NCI-H146 treated with DMSO at 0.1 percent for 48 hours (cell line): ENCODE measurements around the gene PRKCE.

Source experiments
- DNase-seq: peaks from one replicate; lab custom pipeline; 2025; ENCODE audit not compliant: unreplicated experiment; lab: John Stamatoyannopoulos, UW

The PRKCE gene

DNA sequence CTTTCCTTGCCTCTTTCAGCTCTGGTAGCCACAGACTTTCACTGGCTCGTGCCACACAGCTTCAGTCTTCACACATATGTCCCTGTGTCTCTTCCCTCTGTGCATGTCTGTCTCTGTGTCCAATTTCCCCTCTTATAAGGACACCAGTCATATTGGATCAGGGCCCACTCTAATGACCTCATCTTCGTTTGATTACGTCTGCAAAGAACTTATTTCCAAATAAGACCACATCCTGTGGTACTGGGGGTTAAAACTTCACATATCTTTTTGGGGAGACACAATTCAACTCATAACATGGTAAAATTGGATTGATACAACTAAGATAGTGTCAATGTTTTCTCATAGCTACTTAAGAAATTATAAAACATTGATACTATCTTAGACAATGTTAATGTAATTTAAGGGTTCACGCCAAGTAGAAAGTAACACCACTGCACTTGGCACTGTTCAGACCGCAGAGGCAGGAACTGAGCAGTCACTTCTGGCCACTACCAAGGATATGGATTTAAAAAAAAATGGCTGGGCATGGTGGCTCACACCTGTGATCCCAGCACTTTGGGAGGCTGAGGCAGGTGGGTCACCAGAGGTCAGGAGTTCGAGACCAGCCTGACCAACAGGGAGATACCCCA lies 526.1 kb downstream of the PRKCE start:
- no peak for DNase-seq

- no peak for DNase-seq
Measured at GRCh38 chr2:46179037-46179621, 527.7 kb downstream of the PRKCE start.

DNA sequence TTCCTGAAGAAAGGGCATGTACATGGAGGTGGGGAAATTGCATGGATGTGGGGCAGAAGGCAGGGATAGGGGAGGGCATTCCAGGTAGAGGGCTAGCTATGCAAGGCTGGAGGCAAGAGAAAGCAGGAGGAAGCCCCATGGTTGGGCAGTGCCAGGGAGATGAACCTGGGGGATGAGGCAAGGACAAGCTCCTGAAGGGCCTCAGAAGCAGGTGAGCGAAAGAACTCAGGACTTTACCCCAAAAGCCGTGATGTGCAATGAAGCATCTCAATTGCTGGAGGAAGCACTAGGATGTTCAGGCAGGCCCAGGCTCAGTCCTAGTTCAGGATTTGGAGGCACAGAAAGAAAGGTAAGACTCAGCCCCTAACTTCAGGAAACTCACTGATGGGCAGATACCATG lies 528.7 kb downstream of the PRKCE start:
- no peak for DNase-seq

- no peak for DNase-seq
Measured at GRCh38 chr2:46181306-46181705, 529.8 kb downstream of the PRKCE start.

DNA sequence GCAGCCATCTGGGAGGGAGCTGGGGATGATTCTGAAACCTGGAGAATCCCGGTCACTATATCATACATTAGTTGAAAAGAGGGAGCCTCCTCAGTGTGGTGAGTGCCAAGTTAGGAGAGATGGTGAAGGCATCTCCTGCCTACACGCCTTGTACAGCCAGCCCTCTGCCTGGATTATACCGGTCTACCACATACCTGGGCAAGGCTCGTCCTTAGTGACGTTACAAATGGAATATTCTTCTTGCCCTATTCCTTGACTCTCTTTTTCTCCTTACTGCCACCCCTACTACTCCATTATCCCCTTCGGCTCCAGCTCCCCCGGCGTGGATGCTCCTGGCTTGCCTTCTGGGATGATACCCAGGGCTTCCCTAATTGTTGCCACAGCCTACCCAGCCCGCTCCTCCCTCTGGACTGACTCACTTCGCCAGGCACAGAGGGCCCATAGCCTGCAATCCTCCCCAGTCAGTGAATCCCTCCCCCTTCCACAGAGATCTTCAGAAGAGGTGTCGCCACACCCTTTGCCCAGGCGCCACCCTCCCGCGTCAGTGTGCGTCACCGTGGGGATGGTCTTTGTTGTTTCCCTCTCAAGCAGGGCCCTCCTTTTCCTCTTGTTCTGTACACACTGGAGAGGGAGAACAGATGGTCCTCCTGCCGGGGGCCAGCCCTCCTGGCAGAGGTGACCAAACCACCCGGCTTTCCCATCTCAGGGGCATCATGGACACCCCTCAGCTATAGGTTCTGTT lies 530.5 kb downstream of the PRKCE start:
- DNase-seq, result no peak

GRCh38 chr2:46183426-46183825 lies 532.0 kb downstream of the PRKCE start:
- no peak for DNase-seq

GRCh38 chr2:46184794-46185583 lies 533.5 kb downstream of the PRKCE start:
- DNase-seq, result no peak

- DNase-seq, result no peak
Measured at GRCh38 chr2:46187112-46187618, 535.7 kb downstream of the PRKCE start.

DNA sequence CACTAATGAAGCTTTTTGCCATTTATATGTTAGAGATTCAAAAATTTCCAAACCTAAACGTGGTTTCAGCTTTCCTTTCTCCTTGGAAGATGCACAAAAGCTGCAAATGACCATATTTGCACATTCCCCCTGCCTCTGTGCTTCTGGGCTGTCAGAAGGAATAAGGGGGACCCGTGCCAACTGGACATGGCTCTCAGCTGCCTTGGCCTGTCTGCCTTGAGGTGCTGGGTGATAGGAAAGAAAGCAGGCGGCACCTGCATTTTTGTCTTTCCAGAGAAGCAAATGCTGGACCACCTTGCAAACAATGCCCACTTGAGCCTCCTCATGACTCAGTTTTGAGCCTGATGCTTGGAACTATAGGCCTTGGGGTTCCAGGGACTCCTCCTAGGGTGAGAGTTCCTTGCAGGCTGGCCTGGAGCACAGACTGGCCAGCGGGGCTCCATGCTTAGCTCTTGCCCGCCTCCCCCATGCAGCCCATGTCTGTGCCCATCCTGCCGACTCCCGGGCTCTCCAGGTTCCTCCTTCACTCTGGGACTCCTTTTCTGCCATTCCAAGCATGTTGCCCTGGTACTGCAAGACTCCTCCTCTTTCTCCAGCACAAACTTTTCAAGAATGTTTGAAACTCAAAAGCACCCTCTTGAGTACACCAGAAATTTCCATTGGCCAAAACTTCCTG lies 536.7 kb downstream of the PRKCE start:
- DNase-seq, result no peak

GRCh38 chr2:46193356-46193755 lies 541.9 kb downstream of the PRKCE start:
- DNase-seq, result no peak

- DNase-seq, result no peak
Measured at GRCh38 chr2:46193855-46194254, 542.4 kb downstream of the PRKCE start.

DNA sequence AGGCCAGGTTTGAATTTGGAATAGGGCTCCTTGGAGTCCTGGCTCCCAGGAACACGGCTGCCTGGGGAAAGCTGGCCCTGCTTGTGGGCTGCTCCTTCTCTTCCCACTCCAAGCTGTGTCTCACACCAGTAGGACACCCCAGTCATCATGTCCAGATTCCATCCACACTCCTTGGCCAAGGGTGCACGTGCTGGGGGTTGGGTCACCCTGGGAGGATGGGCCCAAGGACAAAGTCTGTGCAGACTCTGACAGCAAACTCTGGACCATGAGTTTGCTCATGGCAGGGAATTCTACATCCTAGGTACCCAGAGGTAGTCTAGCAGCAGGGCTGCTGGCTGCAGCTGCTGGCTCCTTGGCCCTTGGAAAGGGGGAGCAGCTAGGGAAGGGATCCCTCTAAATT lies 543.4 kb downstream of the PRKCE start:
- DNase-seq, result no peak

GRCh38 chr2:46195819-46196218 lies 544.3 kb downstream of the PRKCE start:
- DNase-seq, result no peak

DNA sequence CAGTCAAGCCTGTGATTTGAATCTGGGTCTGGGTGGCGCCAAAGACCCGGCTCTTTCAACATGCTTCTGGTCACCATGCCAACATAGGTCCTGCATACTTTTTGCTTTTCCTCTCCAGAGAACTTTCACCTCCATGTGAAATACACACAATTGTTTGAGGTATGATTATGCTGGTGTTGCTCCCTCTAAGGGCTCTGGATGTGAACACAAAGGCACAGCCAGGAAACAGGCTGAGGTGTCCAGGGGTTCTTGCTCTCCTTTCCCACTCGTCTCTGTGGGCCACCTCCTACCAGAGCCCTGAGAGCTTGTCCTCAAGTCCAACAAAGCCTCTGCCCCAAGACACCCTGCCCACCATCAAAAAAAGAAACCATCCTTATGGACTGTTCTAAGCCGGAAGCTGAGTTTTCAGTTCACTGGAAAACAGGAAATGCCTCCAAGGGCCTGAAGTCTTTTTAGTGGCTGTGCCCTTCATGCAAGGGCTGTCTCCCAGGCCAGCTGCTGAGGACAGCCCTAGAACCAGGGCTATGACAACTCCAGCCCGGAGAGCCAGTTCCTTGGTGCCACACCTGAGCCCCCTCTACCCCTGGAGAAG lies 545.5 kb downstream of the PRKCE start:
- DNase-seq, result no peak

- DNase-seq, result no peak
Measured at GRCh38 chr2:46197672-46198071, 546.2 kb downstream of the PRKCE start.

- DNase-seq, result no peak
Measured at GRCh38 chr2:46198164-46198883, 546.8 kb downstream of the PRKCE start.

DNA sequence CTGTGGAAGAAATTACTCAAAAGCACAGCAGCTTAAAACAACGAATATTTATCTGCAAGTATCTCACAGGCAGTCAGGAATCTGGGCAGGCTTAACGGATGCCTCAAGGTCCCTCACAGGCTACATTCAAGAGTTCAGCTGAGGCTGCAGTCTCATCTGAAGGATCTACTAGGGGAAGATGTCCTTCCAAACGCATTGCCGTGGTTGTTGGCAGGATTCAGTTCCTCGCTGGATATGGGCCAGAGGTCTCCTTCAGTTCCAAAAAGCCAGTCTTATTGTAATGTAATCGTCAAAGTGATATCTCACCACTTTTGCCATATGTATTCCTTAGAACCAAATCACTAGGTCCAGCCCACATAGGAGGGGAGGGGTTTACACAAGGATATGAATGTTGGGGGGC lies 547.5 kb downstream of the PRKCE start:
- no peak for DNase-seq

GRCh38 chr2:46200100-46200690 lies 548.7 kb downstream of the PRKCE start:
- DNase-seq, result no peak

DNA sequence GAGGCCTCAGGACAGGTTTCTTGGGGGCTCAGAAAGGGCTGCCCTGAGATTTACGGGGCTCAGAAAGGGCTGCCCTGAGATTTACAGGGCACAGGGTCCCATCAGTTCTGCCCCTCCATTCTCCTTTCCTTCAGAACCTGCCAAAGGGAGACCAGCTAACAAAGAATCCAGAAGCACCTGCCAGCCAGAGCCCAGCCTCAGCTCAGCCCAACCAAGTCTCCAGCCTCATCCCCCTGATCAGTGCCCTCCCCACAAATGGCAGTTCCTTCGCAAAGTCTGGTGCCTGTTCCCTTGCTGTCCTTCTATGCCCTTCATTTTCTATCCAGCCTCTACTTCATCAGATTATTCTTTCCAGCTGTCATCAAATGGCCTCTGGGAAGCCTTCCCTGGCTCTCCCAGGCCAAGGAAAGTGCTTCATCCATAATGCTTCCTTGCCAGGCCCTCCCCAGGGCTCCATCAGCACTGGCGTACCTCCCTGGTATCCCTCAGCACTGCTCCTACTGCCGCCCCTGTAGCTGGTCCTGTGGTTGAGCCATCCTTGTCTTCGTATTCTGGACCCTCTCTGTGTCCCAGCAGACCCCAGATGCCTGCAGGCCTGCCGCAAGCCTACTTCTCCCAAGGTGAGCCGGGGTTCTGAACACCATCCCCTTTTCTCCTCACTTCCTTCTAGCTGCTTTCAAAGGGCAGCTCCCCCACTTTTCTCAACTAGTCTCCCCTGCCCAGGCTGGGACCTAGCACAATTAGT lies 549.6 kb downstream of the PRKCE start:
- DNase-seq, result no peak
